K562 (cell line): Measurements from ENCODE around the gene CD52. TPM values are rescaled to one million over a fixed set of nuclear protein-coding genes. Genes with fewer than 3 reads are reported as not detected.

Source experiments
- ARHGAP35 ChIP-seq: fragments of 450-650 bp; IDR thresholded peaks from 2 replicates; pipeline ENCODE4 v1.6.1; 2018; ENCODE audit not compliant: partially characterized antibody
- ARID4B ChIP-seq: sonication (generic); formaldehyde crosslinking; IDR thresholded peaks from 2 replicates; pipeline ENCODE4 v1.8.0; 2022; ENCODE audit warnings: mild to moderate bottlenecking, missing genetic modification reagents
- BACH1 ChIP-seq: fragments of 200-800 bp; sonication (Bioruptor generic); IDR thresholded peaks from 2 replicates; pipeline ENCODE4 v1.6.1; 2016; ENCODE audit warnings: missing genetic modification characterization, missing compliant biosample characterization
- BCOR ChIP-seq: fragments of 450-650 bp; IDR thresholded peaks from 2 replicates; pipeline ENCODE4 v1.6.1; 2016
- BRD9 ChIP-seq: fragments of 450-650 bp; IDR thresholded peaks from 2 replicates; pipeline ENCODE4 v1.6.1; 2018; ENCODE audit warnings: low read depth; ENCODE audit not compliant: partially characterized antibody
- ESRRB ChIP-seq: fragments of 250-450 bp; sonication (Bioruptor Pico); IDR thresholded peaks from 2 replicates; pipeline ENCODE4 v1.5.0; 2020; ENCODE audit warnings: mild to moderate bottlenecking, moderate library complexity, borderline replicate concordance
- FOXM1 ChIP-seq, 2 experiments: fragments of 450-650 bp in 1 of 2; sonication (generic) in 1 of 2; formaldehyde crosslinking in 1 of 2; IDR thresholded peaks; 2 replicates each; pipeline versions ENCODE4 v1.6.1 to v1.9.0; 2017 to 2022; ENCODE audit warnings: low read depth in 2 of 2, mild to moderate bottlenecking in 2 of 2, missing genetic modification reagents in 1 of 2, moderate library complexity in 1 of 2
- KAT7 ChIP-seq: sonication (generic); formaldehyde crosslinking; IDR thresholded peaks from 2 replicates; pipeline ENCODE4 v1.8.0; 2022; ENCODE audit warnings: missing genetic modification reagents, mild to moderate bottlenecking, borderline replicate concordance
- MYC ChIP-seq, 2 experiments: fragments of 250-450 bp in 1 of 2; sonication (Bioruptor Pico) in 1 of 2; IDR thresholded peaks; 2 replicates each; pipeline versions ENCODE4 v1.5.1 to v1.6.1; 2012 to 2021; ENCODE audit warnings: low read depth in 2 of 2, borderline replicate concordance in 1 of 2, improper control_type of control experiment in 1 of 2, low read length in 1 of 2, mild to moderate bottlenecking in 1 of 2, moderate library complexity in 1 of 2
- NR2C1 ChIP-seq, 2 experiments: fragments of 450-650 bp; IDR thresholded peaks; 2 replicates each; pipeline ENCODE4 v1.6.1; 2017; ENCODE audit warnings: mild to moderate bottlenecking in 2 of 2, antibody characterized with exemption in 1 of 2, inconsistent platforms in 1 of 2, missing compliant biosample characterization in 1 of 2, missing genetic modification characterization in 1 of 2
- PHTF2 ChIP-seq: fragments of 250-450 bp; sonication (Bioruptor Pico); IDR thresholded peaks from 2 replicates; pipeline ENCODE4 v1.5.0; 2021; ENCODE audit warnings: mild to moderate bottlenecking
- POLR2AphosphoS2 ChIP-seq: IDR thresholded peaks from 2 replicates; pipeline ENCODE4 v1.6.1; 2012; ENCODE audit warnings: low read length, improper control_type of control experiment
- SPI1 ChIP-seq: IDR thresholded peaks from 2 replicates; pipeline ENCODE4 v1.6.1; 2011; ENCODE audit warnings: low read depth, low read length, control low read depth, borderline replicate concordance
- TAF1 ChIP-seq: IDR thresholded peaks from 2 replicates; pipeline ENCODE4 v1.6.1; 2011; ENCODE audit warnings: mild to moderate bottlenecking, low read length, moderate library complexity; ENCODE audit not compliant: insufficient read depth, control insufficient read depth, severe bottlenecking; ENCODE audit errors: extremely low read depth
- TBL1XR1 ChIP-seq, 2 experiments: IDR thresholded peaks; 2 replicates each; pipeline ENCODE4 v1.6.1; 2012; ENCODE audit warnings: improper control_type of control experiment in 2 of 2, low read length in 2 of 2, mild to moderate bottlenecking in 1 of 2
- TRIM24 ChIP-seq, 2 experiments: fragments of 450-650 bp; IDR thresholded peaks; 2 replicates each; pipeline ENCODE4 v1.6.1; 2016
- TRIM28 ChIP-seq: fragments of 450-650 bp; IDR thresholded peaks from 2 replicates; pipeline ENCODE4 v1.6.1; 2017
- ZNF175 ChIP-seq: fragments of 200-800 bp; sonication (Bioruptor generic); IDR thresholded peaks from 2 replicates; pipeline ENCODE4 v1.6.1; 2016; ENCODE audit warnings: low read depth, mild to moderate bottlenecking, missing genetic modification characterization, missing compliant biosample characterization
- ZNF232 ChIP-seq: sonication (generic); formaldehyde crosslinking; IDR thresholded peaks from 2 replicates; pipeline ENCODE4 v1.8.0; 2022; ENCODE audit warnings: mild to moderate bottlenecking, missing genetic modification reagents
- ZNF3 ChIP-seq: fragments of 250-450 bp; sonication (Bioruptor Pico); IDR thresholded peaks from 2 replicates; pipeline ENCODE4 v1.5.0; 2021; ENCODE audit warnings: mild to moderate bottlenecking, moderate library complexity
- ZNF586 ChIP-seq: fragments of 450-650 bp; formaldehyde crosslinking; conservative IDR thresholded peaks from 2 replicates; pipeline ENCODE4 v1.4.0; 2020; ENCODE audit warnings: mild to moderate bottlenecking, moderate library complexity
- polyA plus RNA-seq, 8 experiments: library from polyadenylated mRNA; depleted of rRNA in 4 of 8; stranded (reverse) in 5 of 8; unstranded in 3 of 8; fragments of >200 nt; fragmentation: Nextera tagmentation in 2 of 8; fragmentation: Illumina TruSeq in 1 of 8; extraction: Ambion mirVana in 2 of 8; extraction: Trizol in 1 of 8; gene quantifications; 2 replicates each; pipeline versions ENCODE4 v1.2.1 to v1.2.3, GENCODE V29; 2011 to 2014; ENCODE audit warnings: inconsistent platforms in 1 of 8, missing spikeins in 1 of 8
- total RNA-seq, 7 experiments: library from RNA; depleted of rRNA in 6 of 7; stranded (reverse); fragments of >200 nt in 6 of 7; fragmentation: Illumina TruSeq in 2 of 7; extraction: Trizol in 2 of 7; gene quantifications; 2 replicates each; pipeline versions ENCODE4 v1.2.1 to v1.2.3, GENCODE V29; 2011 to 2021; ENCODE audit warnings: low replicate concordance in 1 of 7
- TF ChIP-seq, protein P1 (sequence below): fragments of 250-450 bp; sonication (Bioruptor Pico); IDR thresholded peaks from 2 replicates; pipeline ENCODE4 v1.8.0; 2021; ENCODE audit warnings: moderate library complexity, mild to moderate bottlenecking, inconsistent platforms

CD52 gene
- total and polyA plus RNA-seq, 9 of the 15 experiments (the other 6 are each of a cell fraction or from before 2014, with no cell fraction given): 34.9 to 488 (median 173) TPM

DNA sequence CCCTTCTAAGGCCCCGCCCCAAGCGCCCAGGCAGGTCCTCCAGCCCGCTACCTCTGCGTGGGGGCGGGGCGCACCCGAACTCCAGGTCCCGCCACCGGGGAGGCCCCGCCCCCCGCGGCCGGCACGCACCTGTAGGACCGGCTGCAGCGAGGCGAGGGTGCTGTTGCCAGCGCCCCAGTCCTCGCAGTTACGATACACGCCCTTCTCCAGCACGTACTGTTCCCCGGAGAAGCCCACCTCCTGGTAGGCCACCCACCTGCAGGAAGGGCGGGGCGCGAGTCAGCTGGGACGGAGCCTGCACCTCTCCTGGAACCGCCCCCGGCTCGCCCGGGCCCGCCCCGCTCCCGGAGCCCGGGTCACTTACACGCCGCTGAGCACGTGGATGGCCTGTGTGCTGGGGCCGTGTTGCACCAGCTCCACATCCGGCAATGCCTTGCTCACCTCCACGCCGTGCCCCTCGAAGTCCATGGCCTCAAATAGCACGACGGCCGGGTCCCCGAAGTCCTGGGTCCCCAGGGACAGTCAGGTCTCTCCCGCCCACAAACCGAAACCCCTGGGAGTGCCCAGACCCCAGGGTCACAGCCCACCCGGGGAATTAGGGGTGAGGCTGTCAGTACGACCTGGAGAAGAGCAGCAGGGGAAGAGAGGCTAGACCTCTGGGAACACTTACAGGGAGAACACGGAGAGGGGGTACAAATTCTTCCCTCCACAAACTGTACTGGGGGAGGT, 18.9 kb downstream of the CD52 start (continued):
- TF ChIP-seq ARID4B (CRISPR knock-in tag): peak; percentile 98
- no peak for TF ChIP-seq POLR2AphosphoS2
- TF ChIP-seq TRIM28: no peak
- TF ChIP-seq SPI1: no peak
- TF ChIP-seq ZNF232 (CRISPR knock-in tag): peak; percentile 94
- TF ChIP-seq FOXM1 (IDR thresholded peaks at IDR 0.05; ENCODE audit: low read depth): no peak
- TF ChIP-seq FOXM1 (CRISPR knock-in tag; IDR thresholded peaks at IDR 0.05; ENCODE audit: low read depth): peak; percentile 95
- peak; percentile 86 for TF ChIP-seq BACH1 (tag)
- no peak; the same call in 1 of the 2 replicates for TF ChIP-seq BCOR
- TF ChIP-seq PHTF2 (CRISPR knock-in tag): no peak
- peak; percentile 40 to 77; a peak in 2 of 4 replicates for TF ChIP-seq TRIM24 (IDR thresholded peaks at IDR 0.05)
- TF ChIP-seq NR2C1 (IDR thresholded peaks at IDR 0.05): peak; percentile 64
- peak; percentile 94 for TF ChIP-seq NR2C1 (tag; IDR thresholded peaks at IDR 0.05)
- peak; percentile 97 for TF ChIP-seq BRD9
- TF ChIP-seq, protein P1, sequence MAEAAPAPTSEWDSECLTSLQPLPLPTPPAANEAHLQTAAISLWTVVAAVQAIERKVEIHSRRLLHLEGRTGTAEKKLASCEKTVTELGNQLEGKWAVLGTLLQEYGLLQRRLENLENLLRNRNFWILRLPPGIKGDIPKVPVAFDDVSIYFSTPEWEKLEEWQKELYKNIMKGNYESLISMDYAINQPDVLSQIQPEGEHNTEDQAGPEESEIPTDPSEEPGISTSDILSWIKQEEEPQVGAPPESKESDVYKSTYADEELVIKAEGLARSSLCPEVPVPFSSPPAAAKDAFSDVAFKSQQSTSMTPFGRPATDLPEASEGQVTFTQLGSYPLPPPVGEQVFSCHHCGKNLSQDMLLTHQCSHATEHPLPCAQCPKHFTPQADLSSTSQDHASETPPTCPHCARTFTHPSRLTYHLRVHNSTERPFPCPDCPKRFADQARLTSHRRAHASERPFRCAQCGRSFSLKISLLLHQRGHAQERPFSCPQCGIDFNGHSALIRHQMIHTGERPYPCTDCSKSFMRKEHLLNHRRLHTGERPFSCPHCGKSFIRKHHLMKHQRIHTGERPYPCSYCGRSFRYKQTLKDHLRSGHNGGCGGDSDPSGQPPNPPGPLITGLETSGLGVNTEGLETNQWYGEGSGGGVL (CRISPR knock-in tag): peak; percentile 70
- TF ChIP-seq MYC (IDR thresholded peaks at IDR 0.05; ENCODE audit: low read depth, low read length): peak; percentile 100
- TF ChIP-seq MYC (CRISPR knock-in tag; IDR thresholded peaks at IDR 0.05; ENCODE audit: borderline replicate concordance, low read depth): peak; percentile 99
- peak; percentile 82; the same call in 1 of the 2 replicates for TF ChIP-seq KAT7 (CRISPR knock-in tag)
- no peak for TF ChIP-seq ARHGAP35
- no peak for TF ChIP-seq ESRRB (CRISPR knock-in tag)
- peak; percentile 100 for TF ChIP-seq ZNF175
- no peak for TF ChIP-seq TBL1XR1 (IDR thresholded peaks at IDR 0.05; ENCODE audit: low read length in 2 of 2)
- TF ChIP-seq TAF1: peak; percentile 41
- TF ChIP-seq ZNF3 (CRISPR knock-in tag): no peak
- 0 out of 2 replicates have a peak, but pooled peaks have one; percentile 79 for TF ChIP-seq ZNF586 (CRISPR knock-in tag)
